ENCODE results near the gene TDRKH. TPM values are rescaled to one million over a fixed set of nuclear protein-coding genes. Genes with fewer than 3 reads are reported as not detected.

Gene TDRKH
- total RNA-seq, 1 donor from 2014 or later = 6.8 TPM

GRCh38 chr1:151831605-151832004 is 41.3 kb upstream of the TDRKH start, which contains the start of gene RORC:
RORC (minus strand) TSS chr1:151831802; CDS start chr1:151831764, 38 bp downstream.
- Histone ChIP-seq H3K4me3 (ENCODE audit: low read depth, low read length) (peak within 1 kb of the TSS; percentile 8), H3K36me3 (ENCODE audit: control insufficient read depth, insufficient read depth, low read length) (no peaks in the 10 kb centered on the region)

GRCh38 chr1:151831256-151831591 is 40.9 kb upstream of the TDRKH start:
- DNase-seq (ENCODE audit: low read depth) (no peak), FAIRE-seq (no peak)
- Histone ChIP-seq H3K36me3 (ENCODE audit: control insufficient read depth, insufficient read depth, low read length) (no peaks in the 10 kb centered on the region), H3K4me3 (ENCODE audit: low read depth, low read length) (peak overlapping the region; percentile 8), H3K27me3 (ENCODE audit: control insufficient read depth, insufficient read depth, low read length) (no peaks in the 10 kb centered on the region)
- TF ChIP-seq, protein P1, sequence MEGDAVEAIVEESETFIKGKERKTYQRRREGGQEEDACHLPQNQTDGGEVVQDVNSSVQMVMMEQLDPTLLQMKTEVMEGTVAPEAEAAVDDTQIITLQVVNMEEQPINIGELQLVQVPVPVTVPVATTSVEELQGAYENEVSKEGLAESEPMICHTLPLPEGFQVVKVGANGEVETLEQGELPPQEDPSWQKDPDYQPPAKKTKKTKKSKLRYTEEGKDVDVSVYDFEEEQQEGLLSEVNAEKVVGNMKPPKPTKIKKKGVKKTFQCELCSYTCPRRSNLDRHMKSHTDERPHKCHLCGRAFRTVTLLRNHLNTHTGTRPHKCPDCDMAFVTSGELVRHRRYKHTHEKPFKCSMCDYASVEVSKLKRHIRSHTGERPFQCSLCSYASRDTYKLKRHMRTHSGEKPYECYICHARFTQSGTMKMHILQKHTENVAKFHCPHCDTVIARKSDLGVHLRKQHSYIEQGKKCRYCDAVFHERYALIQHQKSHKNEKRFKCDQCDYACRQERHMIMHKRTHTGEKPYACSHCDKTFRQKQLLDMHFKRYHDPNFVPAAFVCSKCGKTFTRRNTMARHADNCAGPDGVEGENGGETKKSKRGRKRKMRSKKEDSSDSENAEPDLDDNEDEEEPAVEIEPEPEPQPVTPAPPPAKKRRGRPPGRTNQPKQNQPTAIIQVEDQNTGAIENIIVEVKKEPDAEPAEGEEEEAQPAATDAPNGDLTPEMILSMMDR (IDR thresholded peaks at IDR 0.05; ENCODE audit: insufficient read depth, low read length, severe bottlenecking) = no peak

More at GRCh38 chr1:151831605-151832004, 41.3 kb upstream of the TDRKH start, which contains the start of gene RORC:
- FAIRE-seq (no peak), DNase-seq (ENCODE audit: low read depth) (no peak)
- TF ChIP-seq, protein P1 (IDR thresholded peaks at IDR 0.05; ENCODE audit: insufficient read depth, low read length, severe bottlenecking) = no peak
- no peaks in the 10 kb centered on the region for H3K27me3 ChIP-seq (ENCODE audit: control insufficient read depth, insufficient read depth, low read length)

DNA sequence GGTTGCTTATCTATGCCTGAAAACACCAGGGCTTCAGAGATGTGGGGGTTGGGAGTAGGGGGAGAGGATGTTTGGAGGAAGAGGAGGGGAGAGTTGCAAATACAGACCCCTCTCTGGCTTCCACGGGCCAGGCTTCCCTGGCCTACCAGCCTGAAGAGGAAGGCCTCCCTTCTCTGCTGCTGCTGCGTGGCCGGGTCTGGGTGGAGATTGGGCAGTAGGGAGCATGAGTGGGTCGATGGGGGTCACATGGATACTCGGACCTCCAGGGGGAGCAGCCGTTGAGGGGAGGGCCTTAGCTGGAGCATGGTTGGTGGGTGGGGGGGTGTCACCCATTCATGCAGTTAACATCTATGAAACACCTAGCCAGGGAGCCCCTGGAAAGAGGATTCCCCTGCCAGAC is 39.8 kb upstream of the TDRKH start:
- FAIRE-seq = no peak
- no peaks in the 10 kb centered on the region for H3K36me3 ChIP-seq (ENCODE audit: control insufficient read depth, insufficient read depth, low read length)
- no peak for DNase-seq (ENCODE audit: low read depth)
- TF ChIP-seq, protein P1 (IDR thresholded peaks at IDR 0.05; ENCODE audit: insufficient read depth, low read length, severe bottlenecking) = no peak
- H3K4me3 ChIP-seq (ENCODE audit: low read depth, low read length) = no peak overlapping the region
- no peaks in the 10 kb centered on the region for H3K27me3 ChIP-seq (ENCODE audit: control insufficient read depth, insufficient read depth, low read length)

- no peak overlapping the region for H3K4me3 ChIP-seq (ENCODE audit: low read depth, low read length)
- no peaks in the 10 kb centered on the region for H3K36me3 ChIP-seq (ENCODE audit: control insufficient read depth, insufficient read depth, low read length)
- FAIRE-seq = no peak
- no peak for DNase-seq (ENCODE audit: low read depth)
- no peaks in the 10 kb centered on the region for H3K27me3 ChIP-seq (ENCODE audit: control insufficient read depth, insufficient read depth, low read length)
- TF ChIP-seq, protein P1 (IDR thresholded peaks at IDR 0.05; ENCODE audit: insufficient read depth, low read length, severe bottlenecking) = no peak
Measured at GRCh38 chr1:151829352-151830046, 39.2 kb upstream of the TDRKH start.

- DNase-seq (ENCODE audit: low read depth) (peak; percentile 61), FAIRE-seq (peak; percentile 52)
Measured at GRCh38 chr1:151828921-151829320, 38.6 kb upstream of the TDRKH start.

More at GRCh38 chr1:151828921-151829320, 38.6 kb upstream of the TDRKH start:
- Histone ChIP-seq H3K27me3 (ENCODE audit: control insufficient read depth, insufficient read depth, low read length) (no peaks in the 10 kb centered on the region), H3K4me3 (ENCODE audit: low read depth, low read length) (no peak overlapping the region), H3K36me3 (ENCODE audit: control insufficient read depth, insufficient read depth, low read length) (no peaks in the 10 kb centered on the region)
- TF ChIP-seq, protein P1 (IDR thresholded peaks at IDR 0.05; ENCODE audit: insufficient read depth, low read length, severe bottlenecking) = no peak
